ENCODE measurements around the gene ADORA1. TPM values are rescaled to one million over a fixed set of nuclear protein-coding genes. Genes with fewer than 3 reads are reported as not detected.

The ADORA1 gene
- total and polyA plus RNA-seq, 2 of the 4 experiments (the other 2 are of a cell fraction) = 0.36 to 0.56 TPM

DNA sequence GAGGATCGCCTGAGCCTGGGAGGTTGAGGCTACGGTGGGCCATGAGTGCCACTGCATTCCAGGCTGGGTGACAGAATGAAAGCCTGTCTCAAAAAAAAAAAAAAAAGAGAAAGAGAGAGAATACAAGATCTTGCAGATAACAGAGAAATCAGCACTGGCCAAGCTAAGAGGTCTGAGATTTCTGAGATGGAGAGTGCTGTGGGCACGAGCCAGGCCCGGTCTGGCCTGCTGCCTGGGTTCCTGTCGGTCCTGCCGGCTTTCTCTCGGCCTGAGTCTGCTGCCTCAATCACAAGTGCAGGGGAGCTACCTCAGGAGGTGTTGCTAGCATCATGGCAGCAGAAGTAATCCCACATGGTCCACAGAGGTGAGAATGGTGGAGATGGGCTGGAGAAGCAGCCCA, 19.0 kb downstream of the ADORA1 start:
- Histone ChIP-seq H3K14ac (replicated peaks; ENCODE audit: low read depth, low read length) (no peak overlapping the region), H3K9ac (ENCODE audit: low read depth, low read length) (no peak overlapping the region), H2BK20ac (ENCODE audit: low read depth, low read length) (no peak overlapping the region), H3K4me3 (ENCODE audit: insufficient read depth, low read depth, low read length) (no peak overlapping the region), H3K9me1 (ENCODE audit: insufficient read depth, low read length) (no peaks in the 10 kb centered on the region), H3K4me2 (ENCODE audit: low read depth, low read length) (no peak overlapping the region), H3K4ac (ENCODE audit: low read depth, low read length) (no peak overlapping the region), H3K79me1 (ENCODE audit: low read depth in 1 of 2, low read length in 2 of 2) (no peaks in the 10 kb centered on the region), H2BK120ac (ENCODE audit: low read depth, low read length) (no peak overlapping the region), H4K8ac (ENCODE audit: low read depth in 2 of 2, low read length in 2 of 2) (no peak overlapping the region), H2BK15ac (ENCODE audit: low read depth, low read length) (no peak overlapping the region), H2BK5ac (ENCODE audit: low read depth, low read length, poor library complexity, severe bottlenecking) (no peak overlapping the region), H4K5ac (ENCODE audit: low read depth, low read length) (no peak overlapping the region), H3K4me1 (ENCODE audit: control insufficient read depth, insufficient read depth, low read length) (no peaks in the 10 kb centered on the region; the same call in 1 of the 2 replicates), H3K9me3 (ENCODE audit: control insufficient read depth, insufficient read depth, low read length) (peaks cover 2% of the 10 kb centered on the region; the same call in 1 of the 2 replicates), H3K56ac (ENCODE audit: extremely low read depth, insufficient read depth, low read length) (no peak overlapping the region), H2AK9ac (replicated peaks; ENCODE audit: low read depth, low read length, poor library complexity) (peak overlapping the region; percentile 30), H3K23ac (ENCODE audit: low read depth, low read length) (no peak overlapping the region), H2AK5ac (ENCODE audit: low read depth, low read length) (no peak overlapping the region), H3K27me3 (ENCODE audit: control insufficient read depth, insufficient read depth, low read length) (peaks cover 2% of the 10 kb centered on the region; the same call in 1 of the 2 replicates), H3K18ac (ENCODE audit: low read depth, low read length) (no peak overlapping the region), H3K36me3 (ENCODE audit: control insufficient read depth, insufficient read depth, low read length) (no peaks in the 10 kb centered on the region), H3K27ac (ENCODE audit: insufficient read depth, low read length) (no peak overlapping the region), H2AFZ (replicated peaks; ENCODE audit: low read length, poor library complexity) (no peak overlapping the region), H4K91ac (ENCODE audit: insufficient read depth, low read depth, low read length) (no peak overlapping the region), H4K20me1 (ENCODE audit: insufficient read depth, low read length) (no peaks in the 10 kb centered on the region)
- dilution Hi-C loops (cut with HindIII; ENCODE audit: low sequenced_read_pairs, unreplicated experiment) = no loop called here
- DNase-seq (no peak), ATAC-seq (ENCODE audit: low read depth) (no peak)
- no TSS peak for BruUV-seq (replicated peaks)
- CTCF ChIA-PET = no interaction called here
- in situ Hi-C loops (cut with MboI; ENCODE audit: low sequenced_read_pairs) = no loop called here
- POLR2A ChIA-PET (ENCODE audit: unreplicated experiment) = no interaction called here
- intact Hi-C loops (cut with micrococcal nuclease) = no loop called here
- no peak for TF ChIP-seq SMC3 (IDR thresholded peaks at IDR 0.05; ENCODE audit: low read depth, low read length)
- TF ChIP-seq, protein P1, sequence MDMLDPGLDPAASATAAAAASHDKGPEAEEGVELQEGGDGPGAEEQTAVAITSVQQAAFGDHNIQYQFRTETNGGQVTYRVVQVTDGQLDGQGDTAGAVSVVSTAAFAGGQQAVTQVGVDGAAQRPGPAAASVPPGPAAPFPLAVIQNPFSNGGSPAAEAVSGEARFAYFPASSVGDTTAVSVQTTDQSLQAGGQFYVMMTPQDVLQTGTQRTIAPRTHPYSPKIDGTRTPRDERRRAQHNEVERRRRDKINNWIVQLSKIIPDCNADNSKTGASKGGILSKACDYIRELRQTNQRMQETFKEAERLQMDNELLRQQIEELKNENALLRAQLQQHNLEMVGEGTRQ (IDR thresholded peaks at IDR 0.05; ENCODE audit: low read depth, low read length) = no peak
- TF ChIP-seq RFX5 (IDR thresholded peaks at IDR 0.05; ENCODE audit: low read depth, low read length) = no peak
- no peak for TF ChIP-seq CEBPB (IDR thresholded peaks at IDR 0.05; ENCODE audit: low read depth, low read length)
- TF ChIP-seq FOS (IDR thresholded peaks at IDR 0.05; ENCODE audit: low read depth, low read length) = no peak
- TF ChIP-seq MXI1 (IDR thresholded peaks at IDR 0.05; ENCODE audit: borderline replicate concordance, low read depth, low read length) = no peak
- no peak for TF ChIP-seq CTCF (conservative IDR thresholded peaks at IDR 0.05; ENCODE audit: low read depth, low read length)
- WGBS, 2 experiments (ENCODE audit: extremely low coverage in 2 of 2, insufficient read length in 1 of 2) = 54% methylated on average over 2 of the region's 7 CpGs; no CpG with 5 or more reads in 1 of the 2 experiments

Data from IMR-90 (cell line).